Hepatocyte (in vitro differentiated cells): ENCODE data around the gene LTF. TPM values are rescaled to one million over a fixed set of nuclear protein-coding genes. Genes with fewer than 3 reads are reported as not detected.

Experiments
- DNase-seq: peaks from one replicate; pipeline ENCODE4 v3.0.0-alpha.2; 2016; ENCODE audit warnings: low spot score
- H2AFZ ChIP-seq: fragments of 200-600 bp; sonication (generic); 2 replicates; pipeline ENCODE4 v1.6.0; 2016; ENCODE audit warnings: antibody characterized with exemption, mild to moderate bottlenecking
- H3K27ac ChIP-seq: fragments of 200-600 bp; sonication (generic); 2 replicates; pipeline ENCODE4 v1.5.1; 2016; ENCODE audit warnings: mild to moderate bottlenecking
- H3K27me3 ChIP-seq: fragments of 200-600 bp; sonication (generic); 2 replicates; pipeline ENCODE4 v1.6.1; 2016
- H3K36me3 ChIP-seq: fragments of 200-600 bp; sonication (generic); replicated peaks from 2 replicates; pipeline ENCODE4 v1.5.1; 2016; ENCODE audit warnings: low read depth; ENCODE audit not compliant: insufficient read depth
- H3K4me1 ChIP-seq: fragments of 200-600 bp; sonication (generic); 2 replicates; pipeline ENCODE4 v1.5.1; 2016; ENCODE audit warnings: mild to moderate bottlenecking, moderate library complexity; ENCODE audit not compliant: insufficient read depth
- H3K4me2 ChIP-seq: fragments of 200-600 bp; sonication (generic); 2 replicates; pipeline ENCODE4 v1.6.0; 2016
- H3K4me3 ChIP-seq: fragments of 200-600 bp; sonication (generic); 2 replicates; pipeline ENCODE4 v1.5.1; 2016; ENCODE audit warnings: mild to moderate bottlenecking
- H3K79me2 ChIP-seq: fragments of 200-600 bp; sonication (generic); 2 replicates; pipeline ENCODE4 v1.6.0; 2017; ENCODE audit warnings: mild to moderate bottlenecking
- H3K9me2 ChIP-seq: fragments of 200-600 bp; sonication (generic); replicated peaks from 2 replicates; pipeline ENCODE4 v1.6.0; 2017; ENCODE audit warnings: mild to moderate bottlenecking; ENCODE audit not compliant: insufficient read depth
- H3K9me3 ChIP-seq: fragments of 200-600 bp; sonication (generic); 2 replicates; pipeline ENCODE4 v1.5.1; 2016; ENCODE audit warnings: low read depth, mild to moderate bottlenecking
- H4K20me1 ChIP-seq: fragments of 200-600 bp; sonication (generic); 2 replicates; pipeline ENCODE4 v1.6.0; 2016; ENCODE audit warnings: mild to moderate bottlenecking; ENCODE audit not compliant: insufficient read depth, poor library complexity, severe bottlenecking
- EZH2 ChIP-seq: fragments of 200-600 bp; sonication (generic); IDR thresholded peaks from 2 replicates; pipeline ENCODE4 v1.6.1; 2016; ENCODE audit warnings: antibody characterized with exemption, mild to moderate bottlenecking, borderline replicate concordance
- EZH2phosphoT487 ChIP-seq: fragments of 200-600 bp; sonication (generic); IDR thresholded peaks from one replicate; pipeline ENCODE4 v1.6.1; 2018; ENCODE audit warnings: antibody characterized with exemption, mild to moderate bottlenecking, low read depth, moderate library complexity; ENCODE audit not compliant: unreplicated experiment, severe bottlenecking
- WGBS: methylation state at CpG from one replicate; pipeline ENCODE4 v1.1.6; 2016; ENCODE audit warnings: low lambda C conversion rate; ENCODE audit errors: missing lambda C conversion rate; 5-methylcytosine and 5-hydroxymethylcytosine counted together
- polyA plus RNA-seq: library from polyadenylated mRNA; unstranded; fragments of >200 nt; fragmentation: Nextera tagmentation; extraction: Ambion mirVana; gene quantifications from 2 replicates; pipeline ENCODE4 v1.2.1, GENCODE V29; 2016
- total RNA-seq: library from RNA; depleted of rRNA; stranded (reverse); fragments of >200 nt; gene quantifications from 2 replicates; pipeline ENCODE4 v1.2.3, GENCODE V29; 2014
- TF ChIP-seq, protein P1 (sequence below): fragments of 200-600 bp; sonication (generic); IDR thresholded peaks from 2 replicates; pipeline ENCODE4 v1.5.1; 2016; ENCODE audit warnings: antibody characterized with exemption, mild to moderate bottlenecking; ENCODE audit not compliant: poor library complexity

The LTF gene
- total and polyA plus RNA-seq, 2 experiments from 2014 or later, result 1.8 TPM; not detected in 1

DNA sequence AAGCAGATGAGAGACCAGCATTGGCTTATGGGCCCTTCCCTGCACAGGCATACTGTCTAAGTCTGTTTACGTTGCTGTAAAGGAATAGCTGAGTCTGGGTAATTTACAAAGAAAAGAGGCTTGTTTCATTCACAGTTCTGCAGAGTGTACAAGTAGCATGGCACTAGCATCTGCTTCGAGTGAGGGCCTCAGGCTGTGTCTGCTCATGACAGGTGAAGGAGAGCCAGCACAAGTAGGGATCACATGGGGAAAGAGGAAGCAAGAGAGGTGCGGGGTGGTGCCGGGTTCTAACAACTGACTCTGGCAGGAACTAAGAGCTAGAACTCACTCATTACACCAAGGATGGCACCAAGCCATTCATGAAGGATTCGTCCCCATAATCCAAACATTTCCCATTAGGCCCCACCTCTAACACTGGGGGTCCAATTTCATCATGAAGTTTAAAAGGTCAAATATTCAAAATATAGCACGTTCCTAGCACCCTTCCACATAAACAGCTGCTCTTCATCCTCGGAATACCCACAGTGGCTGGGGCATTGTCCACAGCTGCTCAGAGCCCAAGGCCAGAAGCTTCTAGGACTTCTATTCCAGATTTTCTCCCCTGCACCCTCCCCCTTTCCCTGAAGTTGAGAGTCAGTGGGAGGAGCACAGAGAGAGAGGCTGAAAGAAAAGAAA lies 38.6 kb upstream of the LTF start:
- DNase-seq, result no peak
- Histone ChIP-seq H3K27ac (no peak overlapping the region), H2AFZ (no peak overlapping the region), H3K4me1 (peaks cover 22% of the 10 kb centered on the region), H3K27me3 (no peaks in the 10 kb centered on the region), H3K9me3 (no peaks in the 10 kb centered on the region), H3K36me3 (no peaks in the 10 kb centered on the region), H3K4me3 (no peak overlapping the region), H3K9me2 (no peaks in the 10 kb centered on the region), H3K79me2 (no peaks in the 10 kb centered on the region), H3K4me2 (no peak overlapping the region), H4K20me1 (no peaks in the 10 kb centered on the region)
- WGBS, result 65% methylated on average over 7 of the region's 7 CpGs
- TF ChIP-seq, protein P1, sequence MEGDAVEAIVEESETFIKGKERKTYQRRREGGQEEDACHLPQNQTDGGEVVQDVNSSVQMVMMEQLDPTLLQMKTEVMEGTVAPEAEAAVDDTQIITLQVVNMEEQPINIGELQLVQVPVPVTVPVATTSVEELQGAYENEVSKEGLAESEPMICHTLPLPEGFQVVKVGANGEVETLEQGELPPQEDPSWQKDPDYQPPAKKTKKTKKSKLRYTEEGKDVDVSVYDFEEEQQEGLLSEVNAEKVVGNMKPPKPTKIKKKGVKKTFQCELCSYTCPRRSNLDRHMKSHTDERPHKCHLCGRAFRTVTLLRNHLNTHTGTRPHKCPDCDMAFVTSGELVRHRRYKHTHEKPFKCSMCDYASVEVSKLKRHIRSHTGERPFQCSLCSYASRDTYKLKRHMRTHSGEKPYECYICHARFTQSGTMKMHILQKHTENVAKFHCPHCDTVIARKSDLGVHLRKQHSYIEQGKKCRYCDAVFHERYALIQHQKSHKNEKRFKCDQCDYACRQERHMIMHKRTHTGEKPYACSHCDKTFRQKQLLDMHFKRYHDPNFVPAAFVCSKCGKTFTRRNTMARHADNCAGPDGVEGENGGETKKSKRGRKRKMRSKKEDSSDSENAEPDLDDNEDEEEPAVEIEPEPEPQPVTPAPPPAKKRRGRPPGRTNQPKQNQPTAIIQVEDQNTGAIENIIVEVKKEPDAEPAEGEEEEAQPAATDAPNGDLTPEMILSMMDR, result no peak
- TF ChIP-seq EZH2phosphoT487 (no peak), EZH2 (no peak)

DNA sequence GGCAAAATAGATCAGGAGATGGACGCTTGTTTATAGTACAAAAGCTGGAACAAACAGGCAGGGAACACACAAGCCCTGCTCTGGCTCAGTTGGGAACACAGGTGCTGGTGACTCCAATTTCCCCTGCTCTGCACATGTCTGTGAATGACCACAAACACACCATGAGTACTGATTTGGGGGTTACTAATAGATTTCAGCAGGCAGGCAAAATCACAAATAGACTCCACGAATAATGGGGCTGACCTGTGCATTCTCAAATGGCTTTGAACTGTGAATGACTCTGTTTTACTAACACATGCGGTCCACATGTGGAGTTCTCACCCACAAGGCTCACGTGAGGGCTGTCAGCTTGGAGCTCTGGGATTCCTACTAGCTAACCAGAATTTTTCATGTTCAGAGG lies 37.0 kb upstream of the LTF start:
- Histone ChIP-seq H3K4me1 (peaks cover 22% of the 10 kb centered on the region), H3K36me3 (no peaks in the 10 kb centered on the region), H2AFZ (no peak overlapping the region), H3K9me3 (no peaks in the 10 kb centered on the region), H3K9me2 (no peaks in the 10 kb centered on the region), H3K4me3 (no peak overlapping the region), H3K79me2 (no peaks in the 10 kb centered on the region), H3K4me2 (no peak overlapping the region), H3K27me3 (no peaks in the 10 kb centered on the region), H4K20me1 (no peaks in the 10 kb centered on the region), H3K27ac (no peak overlapping the region)
- no peak for DNase-seq
- 68% methylated on average over 4 of the region's 4 CpGs for WGBS
- TF ChIP-seq, protein P1, result no peak
- TF ChIP-seq EZH2phosphoT487 (no peak), EZH2 (no peak)

DNA sequence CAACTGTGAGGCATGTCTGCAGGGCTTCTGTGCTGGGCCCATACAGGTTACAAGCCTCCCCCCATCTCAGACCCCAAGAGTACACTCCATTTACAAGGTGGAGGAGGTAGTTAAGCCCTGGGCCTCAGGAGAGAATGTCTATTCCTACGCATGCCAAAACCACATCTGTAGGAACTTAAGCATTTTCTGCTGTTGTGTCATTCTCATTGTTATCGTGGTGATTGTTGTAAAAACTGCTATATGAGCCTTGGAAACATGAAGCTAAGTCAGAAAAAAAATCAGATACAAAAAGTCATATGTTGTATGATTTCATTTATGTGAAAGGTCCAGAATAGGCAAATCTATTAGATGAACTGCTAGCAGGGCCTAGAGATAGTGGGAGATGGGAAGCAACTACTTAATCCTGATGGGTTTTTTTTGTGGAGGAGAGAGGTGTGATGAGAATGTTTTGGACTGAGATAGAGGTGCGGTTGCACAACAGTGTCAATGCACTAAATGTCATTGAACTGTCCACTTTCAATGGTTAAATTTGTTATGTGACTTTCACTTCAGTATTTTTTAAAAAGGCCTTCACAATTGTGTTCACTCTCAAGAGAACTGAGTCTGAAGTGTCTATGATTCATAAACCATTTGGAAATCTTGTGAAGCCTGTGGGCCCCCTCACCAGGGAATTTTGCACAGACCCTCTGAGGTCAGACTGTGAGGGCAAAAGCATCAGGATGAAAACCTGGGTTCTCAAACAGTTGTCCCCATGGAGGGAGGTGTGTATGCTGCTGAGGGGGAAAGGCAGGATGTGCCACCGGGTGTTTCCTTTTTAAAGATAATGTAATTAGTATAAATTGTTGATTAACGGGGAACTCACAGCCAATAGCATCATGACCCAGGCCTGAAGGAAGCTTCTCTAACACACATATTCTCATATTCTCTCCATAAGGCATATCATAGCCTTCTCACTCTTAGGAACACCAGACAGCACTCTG lies 36.2 kb upstream of the LTF start:
- H3K4me2 ChIP-seq, result no peak overlapping the region
- H2AFZ ChIP-seq, result no peak overlapping the region
- WGBS, result 77% methylated on average over 5 of the region's 5 CpGs
- TF ChIP-seq EZH2, result no peak
- TF ChIP-seq, protein P1, result no peak
- no peak for TF ChIP-seq EZH2phosphoT487
- no peaks in the 10 kb centered on the region for H4K20me1 ChIP-seq
- H3K9me2 ChIP-seq, result no peaks in the 10 kb centered on the region
- no peaks in the 10 kb centered on the region for H3K79me2 ChIP-seq
- no peak for DNase-seq
- peaks cover 22% of the 10 kb centered on the region for H3K4me1 ChIP-seq
- H3K27me3 ChIP-seq, result no peaks in the 10 kb centered on the region
- no peak overlapping the region for H3K4me3 ChIP-seq
- no peaks in the 10 kb centered on the region for H3K9me3 ChIP-seq
- H3K27ac ChIP-seq, result no peak overlapping the region
- no peaks in the 10 kb centered on the region for H3K36me3 ChIP-seq
